OCI-LY7 (cell line): Measurements from ENCODE around the gene TSR3. TPM values are rescaled to one million over a fixed set of nuclear protein-coding genes. Genes with fewer than 3 reads are reported as not detected.

Source experiments
- BruUV-seq: library from RNA; stranded (reverse); fragments of 400-500 nt; replicated peaks from 2 replicates; lab custom pipeline; 2021; lab: Mats Ljungman, UMichigan
- CTCF ChIA-PET: fragments of 300-600 bp; sonication (Branson Sonifier 250); formaldehyde crosslinking; loops from one replicate; lab custom pipeline; 2022; ENCODE audit warnings: antibody characterized with exemption; ENCODE audit not compliant: unreplicated experiment; lab: Charles Lee
- POLR2A ChIA-PET: fragments of 300-600 bp; sonication (Branson Sonifier 250); formaldehyde crosslinking; loops from one replicate; lab custom pipeline; 2022; ENCODE audit warnings: antibody characterized with exemption; lab: Charles Lee
- DNase-seq: peaks from one replicate; pipeline ENCODE4 v3.0.0-alpha.2; 2015; ENCODE audit warnings: low spot score
- H2AFZ ChIP-seq: fragments of 200-600 bp; sonication (generic), shearing (Covaris generic); 2 replicates; pipeline ENCODE4 v1.6.1; 2014; ENCODE audit warnings: mild to moderate bottlenecking, antibody characterized with exemption, low read length, moderate library complexity
- H3K27ac ChIP-seq: fragments of 200-600 bp; sonication (generic); 2 replicates; pipeline ENCODE4 v1.5.1; 2014; ENCODE audit warnings: mixed run types, low read depth, mild to moderate bottlenecking, moderate library complexity, low read length, inconsistent platforms; ENCODE audit not compliant: poor library complexity, severe bottlenecking
- H3K36me3 ChIP-seq: fragments of 200-600 bp; sonication (generic); 2 replicates; pipeline ENCODE4 v1.6.1; 2014; ENCODE audit warnings: mild to moderate bottlenecking, antibody characterized with exemption, low read length, moderate library complexity, mixed read lengths; ENCODE audit not compliant: insufficient read depth
- H3K4me1 ChIP-seq: fragments of 200-600 bp; sonication (generic); 2 replicates; pipeline ENCODE4 v1.5.1; 2014; ENCODE audit warnings: mild to moderate bottlenecking, low read length; ENCODE audit not compliant: insufficient read depth, poor library complexity, severe bottlenecking
- H3K4me2 ChIP-seq: fragments of 200-600 bp; sonication (generic); 2 replicates; pipeline ENCODE4 v1.6.1; 2014; ENCODE audit warnings: mild to moderate bottlenecking, low read length
- H3K4me3 ChIP-seq: fragments of 200-600 bp; sonication (generic); 2 replicates; pipeline ENCODE4 v1.5.1; 2014; ENCODE audit warnings: mild to moderate bottlenecking, low read depth, low read length; ENCODE audit not compliant: poor library complexity, severe bottlenecking
- H3K79me2 ChIP-seq: fragments of 200-600 bp; sonication (generic); 2 replicates; pipeline ENCODE4 v1.6.1; 2016; ENCODE audit warnings: low read depth, mild to moderate bottlenecking, low read length, moderate library complexity, mixed read lengths; ENCODE audit not compliant: insufficient read depth
- H3K9me2 ChIP-seq: fragments of 200-600 bp; sonication (generic); 2 replicates; pipeline ENCODE4 v1.6.1; 2016; ENCODE audit warnings: mild to moderate bottlenecking, low read length, mixed read lengths; ENCODE audit not compliant: insufficient read depth
- H3K9me3 ChIP-seq: fragments of 200-600 bp; sonication (generic); 2 replicates; pipeline ENCODE4 v1.6.1; 2014; ENCODE audit warnings: mild to moderate bottlenecking, mixed run types, low read length, mixed read lengths
- H4K20me1 ChIP-seq: fragments of 200-600 bp; sonication (generic); 2 replicates; pipeline ENCODE4 v1.6.1; 2014; ENCODE audit warnings: mild to moderate bottlenecking, antibody characterized with exemption, low read length, moderate library complexity, mixed read lengths; ENCODE audit not compliant: insufficient read depth
- EZH2phosphoT487 ChIP-seq: fragments of 200-600 bp; sonication (generic); IDR thresholded peaks from 2 replicates; pipeline ENCODE4 v1.6.1; 2018; ENCODE audit warnings: low read depth, borderline replicate concordance, mild to moderate bottlenecking, mixed run types, antibody characterized with exemption, low read length, moderate library complexity, mixed read lengths
- intact Hi-C: fragments of 100-400 bp; cut with micrococcal nuclease; formaldehyde crosslinking; loops from one replicate; pipeline ENCODE4 v1.10.0; 2022; ENCODE audit not compliant: unreplicated experiment
- total RNA-seq, 2 experiments: library from RNA; depleted of rRNA in 1 of 2; stranded (reverse); fragments of >200 nt in 1 of 2; shearing (Covaris generic) in 1 of 2; gene quantifications; 2 replicates each; pipeline ENCODE4 v1.2.3, GENCODE V29; 2014 to 2022
- TF ChIP-seq, protein P1 (sequence below): fragments of 200-600 bp; sonication (generic); conservative IDR thresholded peaks from 2 replicates; pipeline ENCODE4 v1.5.1; 2014; ENCODE audit warnings: mild to moderate bottlenecking, antibody characterized with exemption, low read length, moderate library complexity, mixed read lengths

TSR3 gene
- total RNA-seq, 2 experiments from 2014 or later: 47.2 to 75.8 TPM

DNA sequence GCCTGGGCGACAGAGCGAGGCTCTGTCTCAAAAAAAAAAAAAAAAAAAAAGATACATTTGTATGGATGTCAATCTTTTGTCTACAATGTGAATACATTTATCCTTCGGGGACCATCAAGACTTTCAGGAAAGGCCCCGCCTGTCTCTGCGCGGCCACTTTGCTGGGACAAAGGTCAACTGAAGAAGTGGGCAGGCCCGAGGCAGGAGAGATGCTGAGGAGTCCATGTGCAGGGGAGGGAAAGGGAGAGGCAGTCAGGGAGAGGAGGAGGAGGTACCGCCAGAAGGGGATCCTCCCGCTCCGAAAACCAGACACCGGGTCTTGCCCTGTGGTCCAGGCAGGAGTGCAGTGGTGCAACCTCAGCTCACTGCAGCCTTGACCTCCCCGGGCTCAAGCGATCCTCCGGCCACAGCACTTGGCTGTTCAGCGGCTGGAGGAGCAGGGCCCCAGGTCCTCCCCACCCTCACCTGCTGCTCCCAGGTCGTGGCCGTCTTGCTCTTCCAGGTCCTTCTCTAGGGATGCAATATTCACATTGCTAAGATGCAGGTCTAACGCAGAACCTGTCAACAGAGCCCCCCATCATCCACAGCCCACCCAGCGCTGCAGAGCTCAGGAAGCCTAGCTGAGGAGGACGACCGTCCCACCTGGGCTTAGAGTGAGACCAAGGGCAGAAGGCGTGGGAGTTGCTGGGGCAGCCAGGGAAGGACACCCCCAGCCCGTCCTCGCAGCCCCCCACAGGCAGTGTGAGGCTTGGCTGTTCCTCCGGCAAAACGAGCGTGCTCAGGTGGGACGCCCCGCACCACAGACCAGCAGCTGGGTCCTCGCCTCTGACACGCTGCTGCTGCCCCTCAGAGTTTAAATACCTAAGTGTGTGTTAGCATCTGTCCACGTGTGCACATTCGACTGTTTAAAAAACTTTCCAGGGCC is 19.6 kb upstream of the TSR3 start:
- H4K20me1 ChIP-seq: no peaks in the 10 kb centered on the region
- H3K36me3 ChIP-seq: peaks cover 6% of the 10 kb centered on the region; the same call in 1 of the 2 replicates

DNA sequence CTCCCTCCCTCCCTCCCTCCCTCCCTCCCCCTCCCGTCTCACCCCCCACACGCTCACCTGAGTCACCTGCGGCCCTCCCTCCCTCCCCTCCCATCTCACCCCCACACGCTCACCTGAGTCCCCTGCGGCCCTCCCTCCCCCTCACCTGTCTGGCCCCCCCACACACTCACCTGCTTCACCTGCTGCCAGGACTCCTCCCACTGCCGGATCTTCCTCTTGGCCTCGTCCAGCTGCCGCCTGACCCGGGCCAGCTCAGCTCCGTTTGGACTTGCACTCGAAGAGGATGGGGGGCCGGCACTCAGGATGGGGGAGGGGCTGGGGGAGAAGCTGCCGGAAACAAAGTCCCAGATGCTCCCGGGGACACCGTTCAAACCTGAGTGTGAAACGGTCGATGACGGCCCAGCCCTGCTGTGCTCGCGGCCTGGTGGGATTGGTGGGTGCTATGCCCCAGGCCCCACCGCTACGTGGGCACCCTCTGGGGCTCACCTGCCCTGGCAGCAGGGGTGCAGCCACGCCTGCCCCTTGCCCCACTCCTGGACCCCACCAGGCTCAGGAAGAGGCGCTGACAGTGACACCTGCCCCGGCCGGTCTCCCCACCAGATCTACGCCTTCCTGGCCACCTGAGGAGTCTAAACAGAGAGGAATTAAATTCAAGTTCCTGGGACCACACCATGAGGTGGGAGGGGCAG is 16.0 kb upstream of the TSR3 start:
- no peak for DNase-seq
- Histone ChIP-seq H3K4me1 (no peaks in the 10 kb centered on the region), H2AFZ (no peak overlapping the region), H3K9me3 (no peaks in the 10 kb centered on the region), H3K4me3 (no peak overlapping the region), H3K9me2 (no peaks in the 10 kb centered on the region), H3K36me3 (peaks cover 34% of the 10 kb centered on the region; the same call in 1 of the 2 replicates), H3K4me2 (no peak overlapping the region), H3K79me2 (no peaks in the 10 kb centered on the region), H4K20me1 (no peaks in the 10 kb centered on the region), H3K27ac (no peak overlapping the region)
- intact Hi-C loops: no loop called here
- CTCF ChIA-PET: interaction anchor here (0.6 kb wide), 1 partner anchor 58 kb away, joined by 3 read pairs; the partner anchor contains the start of gene UBE2I
- BruUV-seq: no TSS peak
- no peak for TF ChIP-seq EZH2phosphoT487
- TF ChIP-seq, protein P1, sequence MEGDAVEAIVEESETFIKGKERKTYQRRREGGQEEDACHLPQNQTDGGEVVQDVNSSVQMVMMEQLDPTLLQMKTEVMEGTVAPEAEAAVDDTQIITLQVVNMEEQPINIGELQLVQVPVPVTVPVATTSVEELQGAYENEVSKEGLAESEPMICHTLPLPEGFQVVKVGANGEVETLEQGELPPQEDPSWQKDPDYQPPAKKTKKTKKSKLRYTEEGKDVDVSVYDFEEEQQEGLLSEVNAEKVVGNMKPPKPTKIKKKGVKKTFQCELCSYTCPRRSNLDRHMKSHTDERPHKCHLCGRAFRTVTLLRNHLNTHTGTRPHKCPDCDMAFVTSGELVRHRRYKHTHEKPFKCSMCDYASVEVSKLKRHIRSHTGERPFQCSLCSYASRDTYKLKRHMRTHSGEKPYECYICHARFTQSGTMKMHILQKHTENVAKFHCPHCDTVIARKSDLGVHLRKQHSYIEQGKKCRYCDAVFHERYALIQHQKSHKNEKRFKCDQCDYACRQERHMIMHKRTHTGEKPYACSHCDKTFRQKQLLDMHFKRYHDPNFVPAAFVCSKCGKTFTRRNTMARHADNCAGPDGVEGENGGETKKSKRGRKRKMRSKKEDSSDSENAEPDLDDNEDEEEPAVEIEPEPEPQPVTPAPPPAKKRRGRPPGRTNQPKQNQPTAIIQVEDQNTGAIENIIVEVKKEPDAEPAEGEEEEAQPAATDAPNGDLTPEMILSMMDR: no peak
- POLR2A ChIA-PET: no interaction called here

More for the DNA sequence above, 19.6 kb upstream of the TSR3 start:
- no peak for DNase-seq
- BruUV-seq: no TSS peak
- H3K79me2 ChIP-seq: no peaks in the 10 kb centered on the region
- ChIA-PET CTCF (no interaction called here), POLR2A (no interaction called here)
- no peak overlapping the region for H3K4me2 ChIP-seq
- H3K4me1 ChIP-seq: no peaks in the 10 kb centered on the region
- no peaks in the 10 kb centered on the region for H3K9me3 ChIP-seq
- H3K9me2 ChIP-seq: no peaks in the 10 kb centered on the region
- intact Hi-C loops: no loop called here
- no peak overlapping the region for H3K4me3 ChIP-seq
- TF ChIP-seq EZH2phosphoT487: no peak
- TF ChIP-seq, protein P1: no peak
- H3K27ac ChIP-seq: no peak overlapping the region
- H2AFZ ChIP-seq: no peak overlapping the region
